Neuron (in vitro differentiated cells): ENCODE data around the gene CPM.
"Not testable (repeated sequence)": the region's sequence is repeated elsewhere in the genome, so short reads cannot be mapped to it uniquely, and the experiment has no call there.

Experiments used
- H2AFZ ChIP-seq: one replicate; pipeline ENCODE4 v1.6.1; 2013; ENCODE audit warnings: low read depth, mild to moderate bottlenecking, inconsistent platforms, low read length, moderate library complexity
- H3K27me3 ChIP-seq: one replicate; pipeline ENCODE4 v1.6.1; 2013; ENCODE audit warnings: low read length; ENCODE audit not compliant: insufficient read depth
- H3K36me3 ChIP-seq: one replicate; pipeline ENCODE4 v1.6.1; 2013; ENCODE audit warnings: low read length; ENCODE audit not compliant: insufficient read depth
- H3K4me1 ChIP-seq: one replicate; pipeline ENCODE4 v1.6.1; 2013; ENCODE audit warnings: low read length; ENCODE audit not compliant: insufficient read depth
- H3K4me3 ChIP-seq: 2 replicates; pipeline ENCODE4 v1.5.1; 2013; ENCODE audit warnings: mild to moderate bottlenecking, low read length, moderate library complexity
- H3K9me3 ChIP-seq: one replicate; pipeline ENCODE4 v1.6.1; 2013; ENCODE audit warnings: low read length

Gene CPM

DNA sequence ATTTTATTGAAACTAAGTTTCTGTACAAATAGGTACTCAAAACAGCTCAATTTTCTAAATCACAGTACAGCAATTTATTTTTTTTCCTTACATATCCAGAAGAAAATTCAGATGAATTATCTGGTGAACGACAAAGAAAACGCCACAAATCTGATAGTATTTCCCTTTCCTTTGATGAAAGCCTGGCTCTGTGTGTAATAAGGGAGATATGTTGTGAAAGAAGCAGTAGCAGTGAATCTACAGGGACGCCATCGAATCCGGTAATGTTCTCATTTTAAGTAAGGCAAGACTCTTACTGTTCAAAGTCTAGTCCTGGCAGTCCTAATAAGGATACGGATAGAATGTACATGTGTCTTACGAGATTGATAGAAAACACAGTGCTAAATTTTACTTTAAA, 104.3 kb downstream of the CPM start:
- Histone ChIP-seq H2AFZ (no peak overlapping the region), H3K4me1 (no peaks in the 10 kb centered on the region), H3K27me3 (no peaks in the 10 kb centered on the region), H3K36me3 (peaks cover 85% of the 10 kb centered on the region), H3K4me3 (no peak overlapping the region), H3K9me3 (no peaks in the 10 kb centered on the region)

DNA sequence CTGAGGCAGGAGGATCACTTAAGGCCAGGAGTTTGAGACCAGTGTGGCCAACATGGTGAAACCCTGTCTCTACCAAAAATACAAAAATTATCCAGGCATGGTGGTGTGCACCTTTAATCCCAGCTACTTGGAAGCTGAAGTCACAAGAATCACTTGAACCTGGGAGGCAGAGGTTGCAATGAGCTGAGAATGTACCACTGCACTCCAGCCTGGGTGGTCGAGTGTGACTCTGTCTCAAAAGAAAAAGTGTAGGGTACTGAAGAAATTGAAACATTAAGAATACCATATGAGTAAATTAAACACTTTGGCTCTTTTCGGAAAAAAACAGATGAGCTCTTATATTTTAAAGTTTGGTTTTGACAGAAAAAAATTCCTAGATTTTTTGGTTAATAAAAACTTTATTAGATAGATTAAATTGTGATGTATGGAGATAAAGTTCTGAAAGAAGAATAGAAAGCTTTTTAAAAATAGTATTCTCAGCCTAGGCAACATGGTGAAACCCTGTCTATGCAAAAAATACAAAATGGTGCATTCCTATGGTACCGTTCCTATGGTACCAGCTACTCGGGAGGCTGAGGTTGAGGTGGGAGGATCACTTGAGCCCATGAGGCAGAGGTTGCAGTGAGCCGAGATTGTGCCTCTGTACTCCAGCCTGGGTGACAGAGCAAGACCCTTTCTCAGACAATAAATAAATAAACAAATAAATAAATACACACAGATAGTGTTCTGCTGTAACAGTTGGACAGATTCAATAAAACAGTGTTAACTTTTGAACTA, 104.9 kb downstream of the CPM start:
- no peak overlapping the region for H3K4me3 ChIP-seq
- H3K4me1 ChIP-seq: no peaks in the 10 kb centered on the region
- H3K36me3 ChIP-seq: peaks cover 87% of the 10 kb centered on the region
- H3K9me3 ChIP-seq: no peaks in the 10 kb centered on the region
- no peaks in the 10 kb centered on the region for H3K27me3 ChIP-seq
- H2AFZ ChIP-seq: no peak overlapping the region

DNA sequence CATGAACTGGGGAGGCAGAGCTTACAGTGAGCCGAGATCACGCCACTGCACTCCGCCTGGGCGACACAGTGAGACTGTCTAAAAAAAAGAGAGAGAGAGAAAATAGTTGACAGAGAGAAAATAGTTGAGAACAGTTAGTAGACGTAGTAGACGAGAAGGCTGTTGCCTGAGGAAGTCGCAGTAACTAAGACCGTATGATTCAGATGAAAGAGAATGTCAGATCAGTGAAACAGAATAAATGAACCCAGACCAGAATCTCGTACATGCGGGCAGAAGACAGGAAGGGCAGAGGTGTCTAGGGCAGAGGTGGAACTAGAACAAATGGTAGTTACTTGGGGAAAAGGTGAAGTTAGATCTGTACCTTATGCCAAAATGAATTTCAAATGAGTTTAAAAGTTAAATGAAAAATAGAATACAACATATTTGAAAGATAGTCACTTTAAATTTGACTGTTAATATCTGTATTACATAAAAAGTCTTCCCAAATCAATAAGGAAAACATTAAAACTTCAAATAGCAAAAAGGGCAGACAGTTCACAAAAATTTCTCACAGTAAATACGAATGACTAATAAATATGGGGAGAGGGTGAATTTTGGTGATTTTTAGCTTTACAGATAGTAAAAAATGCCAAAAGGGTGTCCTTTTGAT, 107.3 kb downstream of the CPM start:
- H3K36me3 ChIP-seq: peaks cover 90% of the 10 kb centered on the region
- H3K4me1 ChIP-seq: no peaks in the 10 kb centered on the region
- no peaks in the 10 kb centered on the region for H3K9me3 ChIP-seq
- no peak overlapping the region for H3K4me3 ChIP-seq
- no peak overlapping the region for H2AFZ ChIP-seq
- no peaks in the 10 kb centered on the region for H3K27me3 ChIP-seq

DNA sequence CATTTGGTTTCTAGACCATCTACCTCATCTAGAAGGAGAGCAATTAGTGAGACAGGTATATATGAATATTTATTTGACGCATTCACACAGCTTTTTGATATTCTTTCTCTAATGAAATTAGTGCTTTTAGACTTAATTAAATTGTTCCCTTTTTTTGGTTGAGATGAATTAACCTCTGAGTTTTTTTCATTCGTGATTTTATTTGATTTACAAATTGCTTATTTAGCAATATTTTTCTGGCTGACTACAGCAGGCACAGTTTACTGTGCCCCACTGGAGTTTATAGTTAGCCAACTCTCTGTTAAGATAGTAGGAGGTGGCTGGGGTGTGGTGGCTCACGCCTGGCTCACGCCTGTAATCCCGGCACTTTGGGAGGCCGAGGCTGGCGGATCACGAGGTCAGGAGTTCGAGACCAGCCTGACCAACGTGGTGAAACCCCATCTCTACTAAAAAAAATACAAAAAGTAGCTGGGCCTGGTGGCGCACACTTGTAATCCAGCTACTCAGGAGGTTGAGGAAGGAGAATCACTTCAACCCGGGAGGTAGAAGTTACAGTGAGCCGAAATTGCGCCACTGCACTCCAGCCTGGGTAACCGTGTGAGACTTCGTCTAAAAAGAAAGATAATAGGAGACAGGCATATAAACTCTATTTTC, 108.2 kb downstream of the CPM start:
- no peaks in the 10 kb centered on the region for H3K4me1 ChIP-seq
- H3K4me3 ChIP-seq: no peak overlapping the region
- no peaks in the 10 kb centered on the region for H3K27me3 ChIP-seq
- no peaks in the 10 kb centered on the region for H3K9me3 ChIP-seq
- no peak overlapping the region for H2AFZ ChIP-seq
- peaks cover 91% of the 10 kb centered on the region for H3K36me3 ChIP-seq

DNA sequence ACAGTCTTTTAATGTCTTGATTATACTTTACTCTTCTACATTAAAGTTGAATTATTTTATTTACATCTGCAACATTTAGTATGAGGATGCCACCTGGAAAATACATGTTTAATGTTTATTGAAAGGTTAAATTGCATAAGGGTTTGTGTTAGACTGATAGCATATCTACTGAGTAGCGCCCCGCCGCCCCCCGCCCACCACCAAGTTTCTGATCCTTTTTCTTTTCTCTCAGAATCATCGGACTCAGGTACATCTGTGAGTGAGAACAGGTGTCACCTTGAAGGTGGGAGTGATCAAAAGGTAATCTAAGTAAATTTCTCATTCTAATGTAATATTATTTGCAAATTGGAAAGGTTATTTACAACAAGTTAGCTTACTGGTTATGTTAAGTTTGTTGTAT, 108.8 kb downstream of the CPM start:
- H3K4me3 ChIP-seq: no peak overlapping the region
- peaks cover 91% of the 10 kb centered on the region for H3K36me3 ChIP-seq
- H2AFZ ChIP-seq: no peak overlapping the region
- H3K27me3 ChIP-seq: no peaks in the 10 kb centered on the region
- no peaks in the 10 kb centered on the region for H3K9me3 ChIP-seq
- H3K4me1 ChIP-seq: no peaks in the 10 kb centered on the region

DNA sequence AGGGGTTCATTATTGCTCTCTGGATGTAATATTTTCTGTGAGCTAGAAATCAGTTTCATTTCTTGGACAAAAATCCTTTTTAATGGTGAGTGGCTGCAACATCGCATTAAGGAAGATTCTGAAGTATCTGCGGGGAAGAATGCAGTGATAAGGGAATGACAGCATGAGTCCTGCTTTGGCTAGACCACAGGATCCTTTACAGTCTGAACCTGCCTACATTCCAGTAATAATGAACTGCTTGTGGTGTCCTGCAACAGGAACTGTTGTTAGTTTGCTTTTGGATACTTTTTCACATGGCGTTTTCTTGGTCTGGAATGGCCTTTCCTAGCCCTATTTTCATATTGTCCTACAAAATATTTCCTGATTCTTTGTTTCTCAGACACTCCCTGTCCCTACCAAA, 109.3 kb downstream of the CPM start:
- Histone ChIP-seq H3K27me3 (no peaks in the 10 kb centered on the region), H2AFZ (no peak overlapping the region), H3K9me3 (no peaks in the 10 kb centered on the region), H3K4me1 (no peaks in the 10 kb centered on the region), H3K36me3 (peaks cover 91% of the 10 kb centered on the region), H3K4me3 (no peak overlapping the region)

DNA sequence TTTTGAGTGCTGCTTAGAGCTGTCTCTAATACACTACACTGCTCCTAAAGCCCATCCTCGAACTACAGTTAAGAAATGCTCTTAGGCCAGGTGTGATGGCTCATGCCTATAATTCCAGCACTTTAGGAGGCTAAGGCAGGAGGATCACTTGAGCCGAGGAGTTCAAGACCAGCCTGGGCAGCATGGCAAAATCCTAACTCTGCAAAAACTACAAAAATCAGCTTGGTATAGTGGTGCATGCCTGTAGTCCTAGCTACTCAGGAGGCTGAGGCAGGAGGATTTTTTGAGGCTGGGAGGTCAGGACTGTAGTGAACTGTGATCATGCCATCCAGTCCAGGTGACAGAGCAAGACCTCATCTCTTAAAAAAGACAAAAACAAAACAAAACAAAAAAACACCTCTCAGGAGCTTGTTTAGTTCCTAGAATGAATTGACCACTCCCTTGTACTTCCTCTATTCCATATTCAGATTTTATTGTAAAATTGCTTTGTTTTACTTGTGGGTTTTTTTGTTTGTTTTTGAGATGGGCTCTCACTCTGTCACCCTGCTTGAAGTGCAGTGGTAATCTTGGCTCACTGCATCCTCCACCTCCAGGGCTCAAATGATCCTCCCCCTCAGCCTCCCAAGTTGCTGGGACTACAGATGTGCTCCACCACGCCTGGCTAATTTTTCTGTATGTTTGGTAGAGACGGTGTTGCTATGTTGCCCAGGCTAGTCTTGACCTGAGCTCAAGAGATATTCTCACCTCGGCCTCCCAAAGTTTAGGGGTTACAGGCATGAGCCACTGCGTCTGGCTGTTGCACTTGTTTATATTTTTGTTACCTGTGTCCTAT, 111.4 kb downstream of the CPM start:
- Histone ChIP-seq H3K27me3 (no peaks in the 10 kb centered on the region), H3K9me3 (no peaks in the 10 kb centered on the region), H3K4me1 (no peaks in the 10 kb centered on the region), H2AFZ (no peak overlapping the region), H3K36me3 (peaks cover 86% of the 10 kb centered on the region), H3K4me3 (no peak overlapping the region)

DNA sequence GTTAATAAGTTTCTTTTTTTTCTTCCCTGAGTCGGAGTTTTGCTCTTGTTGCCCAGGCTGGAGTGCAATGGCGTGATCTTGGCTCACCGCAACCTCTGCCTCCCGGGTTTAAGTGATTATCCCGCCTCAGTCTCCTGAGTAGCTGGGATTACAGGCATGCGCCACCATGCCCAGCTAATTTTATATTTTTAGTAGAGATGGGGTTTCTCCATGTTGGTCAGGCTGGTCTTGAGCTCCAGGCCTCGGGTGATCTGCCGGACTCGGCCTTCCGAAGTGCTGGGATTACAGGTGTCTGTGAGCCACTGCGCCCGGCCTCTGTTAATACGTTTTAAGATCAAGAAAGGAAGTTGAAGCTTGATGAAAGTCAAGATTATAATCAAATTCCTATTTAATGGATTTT, 113.5 kb downstream of the CPM start:
- peaks cover 89% of the 10 kb centered on the region for H3K36me3 ChIP-seq
- H3K4me1 ChIP-seq: not testable (repeated sequence)

DNA sequence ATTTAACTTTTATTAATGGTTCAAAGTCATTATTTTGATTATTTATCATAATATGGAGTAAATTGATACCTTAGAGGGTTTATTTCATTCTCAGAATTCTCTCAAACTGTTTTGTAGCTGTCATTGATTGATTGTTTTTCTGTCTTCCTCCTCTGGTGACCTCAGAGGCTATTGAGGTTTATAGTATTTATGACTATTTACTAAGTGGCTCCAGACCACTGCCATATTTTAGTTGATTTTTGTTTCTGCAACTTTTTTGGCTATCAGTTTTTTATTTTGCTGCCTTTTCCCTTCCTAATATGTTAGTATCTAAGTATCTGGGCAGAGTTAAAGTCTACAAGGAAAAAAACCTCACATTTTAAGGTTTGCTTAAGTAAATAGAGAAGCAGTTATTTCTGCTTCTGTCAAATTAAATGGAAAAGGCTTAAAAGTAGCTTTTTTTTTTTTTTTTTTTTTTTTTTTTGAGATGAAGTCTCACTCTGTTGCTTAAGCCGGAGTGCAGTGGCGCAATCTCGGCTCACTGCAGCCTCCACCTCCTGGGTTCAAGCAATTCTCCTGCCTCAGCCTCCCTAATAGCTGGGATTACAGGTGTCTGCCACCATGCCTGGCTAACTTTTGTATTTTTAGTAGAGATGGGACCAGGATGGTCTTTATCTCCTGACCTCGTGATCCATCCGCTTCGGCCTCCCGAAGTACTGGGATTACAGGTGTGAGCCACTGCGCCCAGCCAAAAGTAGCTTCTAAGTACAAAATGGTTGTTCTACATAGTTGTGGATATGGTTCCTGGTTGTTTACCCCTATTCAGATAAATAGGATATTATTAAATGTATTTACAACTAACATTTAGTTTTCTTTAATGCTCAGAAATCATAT, 116.8 kb downstream of the CPM start:
- no peak overlapping the region for H2AFZ ChIP-seq
- no peak overlapping the region for H3K4me3 ChIP-seq
- peaks cover 11% of the 10 kb centered on the region for H3K4me1 ChIP-seq
- no peaks in the 10 kb centered on the region for H3K9me3 ChIP-seq
- no peaks in the 10 kb centered on the region for H3K27me3 ChIP-seq
- peaks cover 88% of the 10 kb centered on the region for H3K36me3 ChIP-seq

More for the DNA sequence above, 113.5 kb downstream of the CPM start:
- H3K4me3 ChIP-seq, H3K9me3 ChIP-seq, H3K27me3 ChIP-seq, H2AFZ ChIP-seq: not testable (repeated sequence)

DNA sequence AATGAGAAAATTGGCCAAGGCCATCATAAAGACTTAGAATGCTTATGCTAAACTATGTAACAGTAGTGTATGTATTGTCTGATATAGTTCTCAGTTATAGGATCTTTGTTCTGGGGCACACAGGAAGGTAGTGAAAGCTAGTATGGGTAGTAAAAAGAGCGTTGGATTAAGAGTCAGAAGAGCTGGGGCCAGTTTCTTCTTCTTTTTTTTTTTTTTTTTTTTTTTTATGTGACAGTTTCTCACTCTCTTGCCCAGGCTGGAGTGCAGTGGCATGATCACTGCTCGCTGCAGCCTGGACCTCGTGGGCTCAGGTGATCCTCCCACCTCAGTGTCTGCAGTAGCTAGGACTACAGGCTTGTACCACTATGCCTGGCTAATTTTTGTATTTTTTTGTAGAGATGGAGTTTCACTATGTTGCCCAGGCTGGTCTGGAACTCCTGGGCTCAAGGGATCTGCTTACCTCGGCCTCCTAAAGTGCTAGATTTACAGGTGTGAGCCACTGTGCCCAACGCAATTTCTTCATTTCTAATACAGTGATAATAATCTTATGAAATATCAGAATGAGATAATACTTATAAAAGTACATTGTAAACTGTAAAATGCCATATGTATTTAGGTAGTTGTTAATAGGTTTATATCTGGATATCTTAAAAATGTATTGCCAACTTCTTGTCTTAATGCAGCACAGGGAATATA, 117.6 kb downstream of the CPM start:
- Histone ChIP-seq H3K4me1 (peaks cover 11% of the 10 kb centered on the region), H2AFZ (no peak overlapping the region), H3K36me3 (peaks cover 87% of the 10 kb centered on the region), H3K9me3 (no peaks in the 10 kb centered on the region), H3K27me3 (no peaks in the 10 kb centered on the region), H3K4me3 (no peak overlapping the region)

DNA sequence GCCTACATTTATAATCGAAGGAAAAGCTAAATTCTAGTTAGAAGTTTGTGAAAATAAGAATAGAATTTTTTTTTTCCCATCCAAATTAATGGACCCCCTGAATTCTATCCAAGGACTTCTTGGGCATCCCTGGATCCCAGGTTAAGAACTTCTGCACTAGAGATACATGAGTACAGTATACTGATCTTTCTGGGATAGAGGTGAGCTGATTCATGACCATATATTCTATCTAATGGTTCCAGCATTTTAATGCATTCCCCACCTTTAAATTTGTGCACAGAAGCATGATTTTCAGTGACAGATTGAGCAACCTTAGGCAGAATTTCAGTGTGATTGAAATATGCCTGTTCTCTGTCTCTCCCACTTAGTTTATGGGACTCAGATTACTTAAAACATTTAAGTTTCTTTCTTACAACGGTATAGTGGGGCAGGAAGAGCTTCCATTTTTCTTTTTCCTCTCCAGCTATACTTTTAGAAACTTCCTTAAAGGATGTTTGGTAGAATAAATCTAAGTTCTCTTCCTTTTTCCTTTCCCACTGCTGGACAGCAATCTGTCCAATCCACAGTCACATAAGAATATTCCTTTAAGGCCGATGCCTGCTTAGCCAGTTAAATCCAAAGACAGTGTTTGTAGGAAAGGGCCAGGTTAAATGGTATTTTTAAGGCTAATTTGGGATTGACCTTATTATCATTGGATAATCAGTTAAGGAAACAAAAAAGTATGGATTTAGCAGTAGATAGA, 118.3 kb downstream of the CPM start:
- Histone ChIP-seq H2AFZ (no peak overlapping the region), H3K9me3 (no peaks in the 10 kb centered on the region), H3K4me1 (peaks cover 11% of the 10 kb centered on the region), H3K27me3 (no peaks in the 10 kb centered on the region), H3K4me3 (peak overlapping the region; percentile 11), H3K36me3 (peaks cover 86% of the 10 kb centered on the region)
